GM18951 (cell line): ENCODE measurements around the gene MID1.

Experiments used
- POLR2A ChIP-seq: IDR thresholded peaks from 4 replicates; pipeline ENCODE4 v1.6.1; 2011; ENCODE audit warnings: mild to moderate bottlenecking; ENCODE audit not compliant: insufficient read length, insufficient read depth; ENCODE audit errors: extremely low read depth
- in situ Hi-C: fragments of 300-500 bp; cut with MboI; formaldehyde crosslinking; loops from one replicate; pipeline ENCODE4 v1.12.0; 2022; ENCODE audit warnings: low sequenced_read_pairs, mixed read lengths, inconsistent platforms; ENCODE audit not compliant: unreplicated experiment

The MID1 gene, protein sequence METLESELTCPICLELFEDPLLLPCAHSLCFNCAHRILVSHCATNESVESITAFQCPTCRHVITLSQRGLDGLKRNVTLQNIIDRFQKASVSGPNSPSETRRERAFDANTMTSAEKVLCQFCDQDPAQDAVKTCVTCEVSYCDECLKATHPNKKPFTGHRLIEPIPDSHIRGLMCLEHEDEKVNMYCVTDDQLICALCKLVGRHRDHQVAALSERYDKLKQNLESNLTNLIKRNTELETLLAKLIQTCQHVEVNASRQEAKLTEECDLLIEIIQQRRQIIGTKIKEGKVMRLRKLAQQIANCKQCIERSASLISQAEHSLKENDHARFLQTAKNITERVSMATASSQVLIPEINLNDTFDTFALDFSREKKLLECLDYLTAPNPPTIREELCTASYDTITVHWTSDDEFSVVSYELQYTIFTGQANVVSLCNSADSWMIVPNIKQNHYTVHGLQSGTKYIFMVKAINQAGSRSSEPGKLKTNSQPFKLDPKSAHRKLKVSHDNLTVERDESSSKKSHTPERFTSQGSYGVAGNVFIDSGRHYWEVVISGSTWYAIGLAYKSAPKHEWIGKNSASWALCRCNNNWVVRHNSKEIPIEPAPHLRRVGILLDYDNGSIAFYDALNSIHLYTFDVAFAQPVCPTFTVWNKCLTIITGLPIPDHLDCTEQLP

GRCh38 chrX:10620121-10620699 lies at the start of gene MID1:
Gene MID1 (minus strand): TSS chrX:10620585. CDS start chrX:10567547, 53,038 bp downstream.
- TF ChIP-seq POLR2A = no peak
- in situ Hi-C loops = loop anchor here (25.0 kb wide), 2 partner anchors 433 to 1342 kb away; no protein-coding TSS in a partner anchor

DNA sequence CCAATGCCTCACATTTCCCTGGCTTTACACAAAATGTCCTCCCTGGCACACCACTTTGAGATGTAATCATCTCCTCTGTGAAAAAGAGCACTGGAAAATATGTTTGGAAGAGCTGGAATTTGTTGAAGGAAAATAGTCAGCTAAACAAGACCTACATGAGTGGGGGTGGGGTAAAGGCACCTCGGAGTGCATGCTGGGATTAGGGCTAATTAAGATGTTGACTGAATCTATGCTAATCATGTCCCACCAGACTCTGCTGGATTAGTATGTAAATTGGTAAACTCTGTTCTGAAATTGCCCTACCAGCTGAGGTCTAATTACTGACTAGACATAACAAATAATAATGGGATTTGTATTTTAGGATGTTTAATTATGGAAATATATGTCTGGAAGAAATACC lies 46.8 kb upstream of the MID1 start:
- in situ Hi-C loops = no loop called here
- no peak for TF ChIP-seq POLR2A

- in situ Hi-C loops = no loop called here
Observed at GRCh38 chrX:10666102-10666501, 45.7 kb upstream of the MID1 start.

DNA sequence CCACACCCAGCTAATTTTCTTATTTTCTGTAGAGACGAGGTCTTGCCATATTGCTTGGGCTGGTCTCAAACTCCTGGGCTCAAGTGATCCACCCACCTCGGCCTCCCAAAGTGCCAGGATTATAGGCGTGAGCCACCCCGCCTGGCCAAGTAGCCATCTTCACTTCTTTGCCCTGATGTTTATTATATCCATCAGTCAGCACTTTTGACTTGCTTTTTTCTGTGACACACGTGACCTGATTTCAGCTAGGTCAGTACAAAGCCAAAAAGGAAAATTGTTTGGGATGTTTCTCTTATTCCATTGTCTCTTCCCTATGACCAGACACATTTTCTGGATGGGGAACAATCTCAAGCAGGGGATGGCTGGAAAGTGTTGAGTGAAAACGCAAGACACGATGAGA lies 45.3 kb upstream of the MID1 start:
- TF ChIP-seq POLR2A = no peak
- in situ Hi-C loops = no loop called here

More at GRCh38 chrX:10666102-10666501, 45.7 kb upstream of the MID1 start:
- TF ChIP-seq POLR2A = no peak

DNA sequence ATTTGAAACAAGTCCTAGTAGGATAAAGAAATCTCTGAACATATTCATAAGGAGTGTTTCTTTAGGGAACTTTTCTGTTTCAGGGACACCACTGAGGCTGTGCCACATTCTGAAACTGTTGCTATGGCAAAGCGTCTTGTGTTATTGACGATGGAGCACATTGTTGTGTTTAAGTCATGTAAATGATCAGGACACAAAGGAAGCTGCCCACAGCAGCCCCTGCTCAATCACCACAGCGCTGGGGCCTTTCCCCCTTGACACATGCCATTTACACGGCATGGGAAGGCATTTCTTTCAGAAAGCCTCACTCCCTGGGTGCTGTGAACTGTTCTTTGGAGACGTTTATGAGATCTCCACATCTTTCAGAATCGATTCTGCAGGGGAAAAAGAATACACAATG lies 39.8 kb upstream of the MID1 start:
- in situ Hi-C loops = no loop called here

GRCh38 chrX:10656214-10656613 lies 35.8 kb upstream of the MID1 start:
- TF ChIP-seq POLR2A = no peak
- in situ Hi-C loops = no loop called here

More for the DNA sequence above, 39.8 kb upstream of the MID1 start:
- no peak for TF ChIP-seq POLR2A

GRCh38 chrX:10654960-10655359 lies 34.6 kb upstream of the MID1 start:
- TF ChIP-seq POLR2A = no peak
- in situ Hi-C loops = no loop called here

DNA sequence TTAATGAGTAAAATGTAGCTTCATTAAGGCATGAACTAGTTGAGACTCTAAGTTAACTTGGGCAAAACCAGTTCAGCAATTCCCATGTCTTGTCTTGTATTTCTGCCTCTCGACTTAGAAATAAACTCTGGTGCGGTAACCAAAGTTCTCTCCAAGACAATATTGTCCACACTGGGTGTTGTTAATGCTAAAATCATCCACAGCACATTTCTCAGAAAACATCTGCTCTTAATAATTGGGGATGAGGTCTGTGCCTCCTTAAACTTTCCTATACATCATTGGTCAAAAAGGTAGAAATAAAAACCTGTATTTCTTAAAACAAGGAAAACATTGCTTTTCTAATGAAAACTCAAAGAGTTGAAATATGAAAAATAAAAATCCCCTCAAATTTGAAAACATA lies 32.9 kb upstream of the MID1 start:
- in situ Hi-C loops = no loop called here
- TF ChIP-seq POLR2A = no peak

GRCh38 chrX:10649265-10649664 lies 28.9 kb upstream of the MID1 start:
- in situ Hi-C loops = no loop called here
- no peak for TF ChIP-seq POLR2A

DNA sequence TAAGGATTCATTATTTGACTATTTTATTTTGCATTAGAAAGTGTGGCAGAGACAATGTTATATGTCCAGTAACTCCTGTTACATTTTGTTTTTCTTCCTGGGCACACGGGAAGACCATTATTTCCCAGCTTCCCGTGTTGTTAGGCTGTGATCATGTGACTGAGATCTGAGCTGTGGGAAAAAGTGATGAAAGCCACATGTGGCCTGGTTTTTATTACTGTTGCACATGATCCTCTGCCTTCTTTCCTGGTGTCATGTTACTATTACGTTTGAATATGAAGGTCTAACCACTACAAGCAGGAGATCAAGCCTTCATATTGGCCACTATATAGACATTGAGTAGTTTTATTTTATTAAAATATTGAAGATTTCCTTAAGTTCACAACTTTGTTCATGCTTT lies 28.2 kb upstream of the MID1 start:
- TF ChIP-seq POLR2A = no peak
- in situ Hi-C loops = no loop called here

GRCh38 chrX:10636851-10637250 lies 16.5 kb upstream of the MID1 start:
- TF ChIP-seq POLR2A = no peak
- in situ Hi-C loops = no loop called here

DNA sequence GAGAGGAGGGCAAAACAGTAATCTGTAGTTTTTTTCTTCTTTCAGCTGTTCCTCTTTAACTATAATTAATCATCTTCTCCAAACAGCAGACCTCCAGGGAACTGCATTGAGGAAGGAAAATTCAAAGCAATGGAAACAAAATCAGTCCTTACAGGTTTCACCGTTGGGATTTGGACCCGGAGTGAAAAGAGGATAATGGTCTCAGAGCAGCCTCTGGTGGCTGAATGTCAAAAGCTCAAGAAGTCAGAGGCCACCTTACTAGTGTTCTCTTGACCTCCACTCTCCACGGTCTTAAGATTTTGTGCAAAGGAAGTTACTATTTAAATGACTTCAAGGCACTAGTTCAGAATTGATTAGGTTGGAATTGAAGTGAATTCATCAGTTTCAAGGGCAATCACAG lies 16.0 kb upstream of the MID1 start:
- in situ Hi-C loops = no loop called here
- no peak for TF ChIP-seq POLR2A

GRCh38 chrX:10634392-10635161 lies 14.2 kb upstream of the MID1 start:
- in situ Hi-C loops = no loop called here
- TF ChIP-seq POLR2A = no peak
